ENCODE results near the gene DHH. TPM values are rescaled to one million over a fixed set of nuclear protein-coding genes. Genes with fewer than 3 reads are reported as not detected.
A peak's percentile ranks its signal among the peaks of the same experiment; 100 is the strongest.

The DHH gene
- total RNA-seq, 2 donors from 2014 or later = 0.12 to 0.41 TPM

GRCh38 chr12:49098703-49099102 is 4.1 kb upstream of the DHH start:
- Mint-ChIP-seq H3K4me3 (no peak overlapping the region), H3K36me3 (ENCODE audit: insufficient read depth in 2 of 2) (peaks cover 0 to 4% of the 10 kb centered on the region in 2 donors), H3K27ac (no peak overlapping the region), H3K9me3 (no peaks in the 10 kb centered on the region), H3K4me1 (ENCODE audit: low read depth) (peaks cover 5% of the 10 kb centered on the region), H3K27me3 (ENCODE audit: low read depth) (peaks cover 16% of the 10 kb centered on the region)
- no peak for DNase-seq
- ATAC-seq (replicated peaks in 1 of 2) = no peak

GRCh38 chr12:49098035-49098451 is 3.4 kb upstream of the DHH start:
- peaks cover 0 to 4% of the 10 kb centered on the region in 2 donors for H3K36me3 Mint-ChIP-seq (ENCODE audit: insufficient read depth in 2 of 2)

GRCh38 chr12:49097381-49097780 is 2.8 kb upstream of the DHH start:
- H3K4me3 Mint-ChIP-seq = no peak overlapping the region
- no peak for ATAC-seq (replicated peaks in 1 of 2)
- peaks cover 13% of the 10 kb centered on the region for H3K4me1 Mint-ChIP-seq (ENCODE audit: low read depth)
- H3K27ac Mint-ChIP-seq = no peak overlapping the region
- peaks cover 0 to 4% of the 10 kb centered on the region in 2 donors for H3K36me3 Mint-ChIP-seq (ENCODE audit: insufficient read depth in 2 of 2)
- no peak for DNase-seq
- H3K27me3 Mint-ChIP-seq (ENCODE audit: low read depth) = peaks cover 26% of the 10 kb centered on the region
- H3K9me3 Mint-ChIP-seq = no peaks in the 10 kb centered on the region

More at GRCh38 chr12:49098035-49098451, 3.4 kb upstream of the DHH start:
- ATAC-seq (replicated peaks in 1 of 2) (peak; percentile 53 to 56), DNase-seq (peak; percentile 61 to 66)
- Mint-ChIP-seq H3K9me3 (no peaks in the 10 kb centered on the region), H3K4me1 (ENCODE audit: low read depth) (peaks cover 9% of the 10 kb centered on the region), H3K27me3 (ENCODE audit: low read depth) (peaks cover 21% of the 10 kb centered on the region), H3K27ac (no peak overlapping the region), H3K4me3 (no peak overlapping the region)

- Mint-ChIP-seq H3K27ac (no peak overlapping the region), H3K36me3 (ENCODE audit: insufficient read depth in 2 of 2) (peaks cover 0 to 4% of the 10 kb centered on the region in 2 donors), H3K27me3 (ENCODE audit: low read depth) (peaks cover 50% of the 10 kb centered on the region), H3K9me3 (no peaks in the 10 kb centered on the region), H3K4me3 (peak overlapping the region in 1 of 2 donors; percentile 40), H3K4me1 (ENCODE audit: low read depth) (peaks cover 36% of the 10 kb centered on the region)
- no peak for ATAC-seq (replicated peaks in 1 of 2)
- no peak for DNase-seq
These were observed 369 bp upstream of the DHH start for GRCh38 chr12:49094975-49095365.

- no peak for DNase-seq
- ATAC-seq (replicated peaks in 1 of 2) = no peak
- Mint-ChIP-seq H3K27me3 (ENCODE audit: low read depth) (peaks cover 61% of the 10 kb centered on the region), H3K9me3 (no peaks in the 10 kb centered on the region), H3K4me3 (peak overlapping the region; percentile 56 to 63), H3K4me1 (ENCODE audit: low read depth) (peaks cover 44% of the 10 kb centered on the region), H3K36me3 (ENCODE audit: insufficient read depth in 2 of 2) (peaks cover 0 to 2% of the 10 kb centered on the region in 2 donors), H3K27ac (no peak overlapping the region)
These were observed 825 bp downstream of the DHH start for GRCh38 chr12:49093792-49094159.

DNA sequence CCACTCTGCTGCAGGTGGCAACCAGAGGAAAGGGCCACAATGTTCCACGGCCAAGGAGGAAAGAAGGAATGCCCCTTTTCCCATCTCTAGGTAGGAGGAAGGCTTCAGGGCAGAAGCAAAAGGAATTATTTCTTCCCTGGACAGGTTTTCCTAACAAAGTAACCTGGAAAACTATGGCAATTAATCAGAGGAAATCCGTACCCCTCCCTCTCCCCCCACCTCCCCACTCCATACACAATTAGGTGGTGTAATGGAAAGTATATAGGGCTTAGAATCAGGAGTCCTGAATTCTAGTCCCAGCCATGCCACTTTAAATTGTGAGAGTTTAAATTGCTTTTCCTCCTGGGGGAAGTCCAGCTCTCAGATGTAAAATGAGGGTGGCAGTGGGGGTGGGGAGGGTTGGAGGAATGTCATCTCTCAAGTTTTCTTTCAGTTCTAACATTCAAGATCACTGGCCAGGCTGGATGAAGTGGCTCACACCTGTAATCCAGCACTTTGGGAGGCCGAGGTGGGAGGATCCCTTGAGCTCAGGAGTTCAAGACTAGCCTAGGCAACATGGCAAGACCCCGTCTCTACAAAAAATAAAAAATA is 1.7 kb downstream of the DHH start:
- Mint-ChIP-seq H3K4me1 (ENCODE audit: low read depth) (peaks cover 52% of the 10 kb centered on the region), H3K27me3 (ENCODE audit: low read depth) (peaks cover 67% of the 10 kb centered on the region), H3K4me3 (peak overlapping the region in 1 of 2 donors; percentile 77), H3K36me3 (ENCODE audit: insufficient read depth in 2 of 2) (peaks cover 0 to 2% of the 10 kb centered on the region in 2 donors), H3K27ac (no peak overlapping the region), H3K9me3 (no peaks in the 10 kb centered on the region)
- ATAC-seq (replicated peaks in 1 of 2) = no peak
- no peak for DNase-seq

- ATAC-seq (replicated peaks in 1 of 2) (peak; percentile 41 to 51), DNase-seq (peak; percentile 71 to 77)
- peaks cover 68% of the 10 kb centered on the region for H3K27me3 Mint-ChIP-seq (ENCODE audit: low read depth)
- H3K27ac Mint-ChIP-seq = no peak overlapping the region
- H3K4me1 Mint-ChIP-seq (ENCODE audit: low read depth) = peaks cover 59% of the 10 kb centered on the region
- H3K36me3 Mint-ChIP-seq (ENCODE audit: insufficient read depth in 2 of 2) = peaks cover 0 to 2% of the 10 kb centered on the region in 2 donors
- H3K9me3 Mint-ChIP-seq = no peaks in the 10 kb centered on the region
- H3K4me3 Mint-ChIP-seq = peak overlapping the region; percentile 77 to 91
These were observed 2.4 kb downstream of the DHH start for GRCh38 chr12:49092086-49092815.

- Mint-ChIP-seq H3K27ac (no peak overlapping the region), H3K4me1 (ENCODE audit: low read depth) (peaks cover 64% of the 10 kb centered on the region), H3K4me3 (peak overlapping the region; percentile 77 to 91), H3K36me3 (ENCODE audit: insufficient read depth in 2 of 2) (peaks cover 0 to 2% of the 10 kb centered on the region in 2 donors), H3K9me3 (no peaks in the 10 kb centered on the region), H3K27me3 (ENCODE audit: low read depth) (peaks cover 73% of the 10 kb centered on the region)
- DNase-seq = no peak
- ATAC-seq (replicated peaks in 1 of 2) = no peak
These were observed 2.8 kb downstream of the DHH start for GRCh38 chr12:49091836-49092085.

DNA sequence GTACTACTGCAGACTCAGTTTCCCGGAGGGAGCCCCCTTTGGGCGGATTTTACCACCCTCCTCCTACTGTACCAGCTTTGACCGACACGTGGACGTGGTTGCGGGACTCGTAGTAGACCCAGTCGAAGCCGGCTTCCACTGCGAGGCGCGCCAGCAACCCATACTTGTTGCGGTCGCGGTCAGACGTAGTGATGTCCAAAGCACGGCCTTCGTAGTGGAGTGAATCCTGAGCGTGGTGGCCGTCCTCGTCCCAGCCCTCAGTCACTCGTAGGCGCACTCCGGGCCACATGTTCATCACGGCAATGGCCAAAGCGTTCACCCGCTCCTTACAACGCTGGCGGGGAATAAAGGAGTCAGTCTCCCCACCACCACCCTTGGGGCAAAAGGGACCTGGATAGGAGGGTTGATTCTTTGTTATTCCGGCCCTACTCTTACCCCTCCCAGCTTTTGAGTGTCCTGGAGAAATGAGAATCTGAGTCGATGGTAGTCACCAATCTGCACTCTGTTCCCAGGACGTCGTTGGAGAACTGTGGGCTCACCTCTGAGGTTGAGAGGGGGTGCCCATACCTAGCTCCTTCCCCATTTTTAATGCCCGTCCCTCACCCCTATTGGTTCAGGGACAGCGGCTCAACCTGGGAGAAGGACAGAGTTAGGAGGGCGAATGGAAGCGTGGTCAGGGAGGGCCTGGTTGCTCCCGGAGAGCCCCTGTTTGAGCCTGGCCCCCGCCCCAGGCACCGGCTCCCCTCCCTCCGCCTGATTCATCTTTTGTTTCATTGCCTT is 3.4 kb downstream of the DHH start:
- DNase-seq = peak in 1 of 2 donors; percentile 14
- no peak for ATAC-seq (replicated peaks in 1 of 2)
- Mint-ChIP-seq H3K9me3 (no peaks in the 10 kb centered on the region), H3K4me3 (peak overlapping the region; percentile 77 to 91), H3K4me1 (ENCODE audit: low read depth) (peaks cover 66% of the 10 kb centered on the region), H3K36me3 (ENCODE audit: insufficient read depth in 2 of 2) (peaks cover 0 to 2% of the 10 kb centered on the region in 2 donors), H3K27ac (peak overlapping the region; percentile 48), H3K27me3 (ENCODE audit: low read depth) (peaks cover 74% of the 10 kb centered on the region)

GRCh38 chr12:49089821-49090773 is 4.5 kb downstream of the DHH start:
- DNase-seq (peak; percentile 57 to 60), ATAC-seq (replicated peaks in 1 of 2) (peak; percentile 36 to 53)
- Mint-ChIP-seq H3K27ac (peak overlapping the region; percentile 94), H3K36me3 (ENCODE audit: insufficient read depth in 2 of 2) (no peaks in the 10 kb centered on the region), H3K4me3 (peak overlapping the region; percentile 77 to 91), H3K4me1 (ENCODE audit: low read depth) (peaks cover 66% of the 10 kb centered on the region), H3K27me3 (ENCODE audit: low read depth) (peaks cover 67% of the 10 kb centered on the region), H3K9me3 (no peaks in the 10 kb centered on the region)

- H3K27ac Mint-ChIP-seq = no peak overlapping the region
- H3K4me3 Mint-ChIP-seq = peak overlapping the region; percentile 44 to 61
- no peaks in the 10 kb centered on the region for H3K36me3 Mint-ChIP-seq (ENCODE audit: insufficient read depth in 2 of 2)
- peaks cover 64% of the 10 kb centered on the region for H3K4me1 Mint-ChIP-seq (ENCODE audit: low read depth)
- DNase-seq (no peak), ATAC-seq (replicated peaks in 1 of 2) (no peak)
- no peaks in the 10 kb centered on the region for H3K9me3 Mint-ChIP-seq
- H3K27me3 Mint-ChIP-seq (ENCODE audit: low read depth) = peaks cover 61% of the 10 kb centered on the region
These were observed 5.7 kb downstream of the DHH start for GRCh38 chr12:49088932-49089330.

- no peak overlapping the region for H3K27ac Mint-ChIP-seq
- H3K4me1 Mint-ChIP-seq (ENCODE audit: low read depth) = peaks cover 58% of the 10 kb centered on the region
- no peaks in the 10 kb centered on the region for H3K36me3 Mint-ChIP-seq (ENCODE audit: insufficient read depth in 2 of 2)
- H3K4me3 Mint-ChIP-seq = peak overlapping the region; percentile 44 to 61
- H3K27me3 Mint-ChIP-seq (ENCODE audit: low read depth) = peaks cover 55% of the 10 kb centered on the region
- DNase-seq = peak; percentile 77 to 81
- no peaks in the 10 kb centered on the region for H3K9me3 Mint-ChIP-seq
- peak; percentile 82 to 86 for ATAC-seq (replicated peaks in 1 of 2)
These were observed 6.3 kb downstream of the DHH start for GRCh38 chr12:49088150-49088931.

All from activated T-cell treated with anti-CD3 and anti-CD28 coated beads, Interleukin-2, amount 50 U/mL, for 72 hours (primary cell).